HG02840 (cell line): ENCODE data around the gene FIS1.
"Not testable (repeated sequence)": the region's sequence is repeated elsewhere in the genome, so short reads cannot be mapped to it uniquely, and the experiment has no call there.

Source experiments
- ATAC-seq: cut with Tn5 transposase; IDR thresholded peaks from one replicate; pipeline ENCODE4 v1.9.1; 2021; ENCODE audit warnings: mild to moderate bottlenecking, moderate library complexity, moderate number of reproducible peaks; ENCODE audit not compliant: unreplicated experiment, low FRiP score

The FIS1 gene

DNA sequence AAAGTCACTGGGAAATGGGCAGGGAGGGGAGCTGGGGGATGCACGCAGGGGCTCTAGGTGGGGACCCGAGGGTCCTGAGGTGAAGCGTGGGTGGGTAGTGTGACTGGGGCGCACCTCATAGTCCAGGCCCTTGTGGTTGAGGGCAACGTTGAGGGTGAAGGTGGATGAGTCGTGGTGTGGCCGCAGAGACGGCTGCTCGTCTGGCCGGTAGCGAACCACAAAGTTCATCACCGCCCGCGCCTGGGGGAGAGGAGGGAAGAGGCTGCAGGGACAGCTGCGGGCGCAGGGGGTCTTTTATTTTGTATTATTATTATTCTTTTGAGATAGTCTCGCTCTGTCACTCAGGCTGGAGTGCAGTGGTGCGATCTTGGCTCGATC lies 38.2 kb downstream of the FIS1 start:
- ATAC-seq: no peak

DNA sequence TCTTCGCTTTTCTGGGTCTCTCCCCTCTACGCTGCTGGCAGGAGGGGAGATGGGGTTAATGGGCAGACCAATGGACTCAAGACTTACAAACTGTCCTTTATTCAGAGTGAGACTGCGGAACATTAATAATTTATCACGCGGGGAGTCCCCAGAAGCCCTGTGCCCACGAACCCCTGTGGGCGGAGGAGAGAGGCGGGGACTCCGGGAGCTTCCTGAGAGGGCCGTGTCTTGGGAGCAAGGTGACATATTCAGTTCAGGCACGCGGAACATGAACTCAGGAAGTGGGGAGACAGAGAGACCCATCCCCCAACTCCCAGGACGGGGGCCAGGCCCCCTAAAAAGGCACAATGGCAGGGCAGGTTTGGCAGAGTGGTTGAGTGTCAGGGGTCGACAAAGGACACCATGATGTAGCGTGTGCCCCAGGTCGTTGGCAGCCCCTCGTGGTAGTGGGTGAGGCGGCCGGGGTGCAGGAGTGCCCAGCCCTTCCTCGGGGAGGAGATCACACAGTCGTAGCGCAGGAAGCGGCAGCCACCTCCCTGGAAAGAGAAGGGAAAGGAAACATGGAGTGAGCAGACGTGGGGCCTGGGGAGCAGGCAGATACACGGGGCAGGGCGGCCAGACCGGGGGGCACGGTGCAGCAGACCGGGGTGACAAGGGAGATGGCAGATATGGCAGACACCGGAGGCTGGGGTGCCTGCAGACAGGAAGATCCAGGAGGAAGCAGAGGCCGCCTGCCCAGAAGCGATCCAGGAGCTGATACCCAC lies 38.8 kb downstream of the FIS1 start:
- no peak for ATAC-seq

DNA sequence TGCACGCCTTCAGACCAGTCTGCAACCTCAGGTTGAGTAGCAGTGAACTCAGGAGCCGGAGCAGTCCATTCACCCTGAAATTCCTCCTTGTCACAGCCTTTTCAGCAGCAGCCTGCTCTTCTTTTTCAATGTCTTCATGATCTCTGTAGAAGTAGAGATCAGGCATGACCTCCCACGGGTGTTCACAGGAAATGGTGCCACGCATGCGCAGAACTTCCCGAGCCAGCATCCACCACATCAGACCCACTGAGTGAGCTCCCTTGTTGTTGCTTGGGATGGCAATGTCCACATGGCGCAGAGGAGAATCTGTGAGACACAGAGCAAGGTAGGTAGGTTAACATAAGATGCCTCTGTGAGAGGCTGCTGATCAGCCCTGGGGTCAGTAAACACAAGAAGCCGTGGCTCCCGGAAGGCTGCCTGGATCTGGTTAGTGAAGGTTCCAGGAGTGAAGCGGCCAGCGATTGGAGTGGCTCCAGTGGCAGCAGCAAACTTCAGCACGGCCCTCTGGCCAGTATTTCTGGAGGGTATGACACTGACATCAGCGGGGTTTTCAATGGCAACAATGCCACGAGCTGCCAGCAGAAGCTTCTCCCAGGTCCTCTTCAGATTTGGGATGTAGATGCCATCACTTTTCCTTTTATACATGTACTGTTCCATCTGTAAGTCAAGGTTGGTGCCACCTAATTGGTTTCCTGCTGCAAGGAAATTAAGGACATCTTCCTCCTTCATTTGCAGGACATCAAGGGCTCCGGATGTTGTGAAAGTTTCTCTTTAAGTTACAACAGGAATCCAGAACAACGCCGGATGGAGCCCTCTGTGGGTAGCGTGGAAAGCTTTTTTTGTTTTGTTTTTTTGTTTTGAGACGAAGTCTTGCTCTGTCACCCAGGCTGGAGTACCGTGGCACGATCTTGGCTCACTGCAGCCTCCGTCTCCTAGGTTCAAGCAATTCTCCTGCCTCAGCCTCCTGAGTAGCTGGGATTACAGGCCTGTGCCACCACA lies 40.8 kb downstream of the FIS1 start:
- not testable (repeated sequence) for ATAC-seq

DNA sequence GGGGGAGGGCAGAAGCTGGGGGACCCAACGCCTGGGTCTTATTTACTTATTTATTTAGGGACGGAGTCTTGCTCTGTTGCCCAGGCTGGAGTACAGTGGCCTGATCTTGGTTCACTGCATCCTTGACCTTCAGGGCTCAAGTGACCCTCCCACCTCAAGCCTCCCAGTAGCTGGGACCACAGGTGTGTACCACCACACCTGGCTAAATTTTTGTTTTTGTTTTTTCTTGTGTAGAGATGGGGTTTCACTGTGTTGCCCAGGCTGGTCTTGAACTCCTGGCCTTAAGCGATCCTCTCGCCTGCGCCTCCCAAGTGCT lies 42.3 kb downstream of the FIS1 start:
- ATAC-seq: no peak

DNA sequence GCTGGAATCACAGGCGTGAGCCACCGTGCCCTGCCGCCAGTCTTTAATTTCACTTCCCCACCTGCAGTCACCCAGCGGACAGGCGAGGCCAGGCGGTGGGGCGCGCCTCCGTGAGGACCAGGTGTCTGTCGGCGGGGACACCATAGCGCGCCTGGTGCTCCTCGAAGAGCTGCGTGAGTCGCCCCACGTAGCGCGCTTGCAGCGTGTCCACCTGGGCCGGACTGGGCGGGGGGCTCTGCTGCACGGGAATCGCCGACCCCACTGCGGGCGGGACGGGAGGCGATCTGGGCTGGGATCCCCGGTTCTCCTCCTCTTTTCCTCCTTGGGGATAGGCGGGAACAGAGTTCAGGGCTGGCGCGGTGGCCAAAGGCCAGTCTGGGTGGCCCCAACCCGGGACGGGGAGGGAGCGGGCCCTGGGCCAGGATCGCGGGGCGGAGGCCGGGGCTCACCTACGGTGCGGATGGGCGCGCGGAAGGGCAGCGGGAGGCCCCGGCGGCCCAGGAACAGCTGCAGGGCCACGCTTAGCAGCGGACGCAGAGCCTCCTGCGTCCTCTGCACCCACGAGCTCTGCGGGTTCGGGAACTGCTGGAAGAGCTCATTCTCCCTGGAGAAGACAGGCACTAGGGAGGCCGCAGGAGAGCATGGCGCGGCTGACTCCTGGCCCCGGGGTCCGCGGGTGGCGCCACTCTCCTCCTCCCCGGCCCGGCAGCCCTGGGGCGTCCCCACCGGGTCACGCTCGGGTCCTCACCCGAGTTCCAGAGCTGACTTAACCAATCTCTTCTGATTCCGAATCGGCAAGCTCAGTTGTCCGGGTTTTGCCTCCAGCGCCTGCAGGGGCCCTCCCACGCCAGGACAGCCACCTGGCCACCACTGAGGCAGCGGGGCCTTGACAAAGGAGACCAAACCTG lies 42.9 kb downstream of the FIS1 start:
- ATAC-seq: no peak

DNA sequence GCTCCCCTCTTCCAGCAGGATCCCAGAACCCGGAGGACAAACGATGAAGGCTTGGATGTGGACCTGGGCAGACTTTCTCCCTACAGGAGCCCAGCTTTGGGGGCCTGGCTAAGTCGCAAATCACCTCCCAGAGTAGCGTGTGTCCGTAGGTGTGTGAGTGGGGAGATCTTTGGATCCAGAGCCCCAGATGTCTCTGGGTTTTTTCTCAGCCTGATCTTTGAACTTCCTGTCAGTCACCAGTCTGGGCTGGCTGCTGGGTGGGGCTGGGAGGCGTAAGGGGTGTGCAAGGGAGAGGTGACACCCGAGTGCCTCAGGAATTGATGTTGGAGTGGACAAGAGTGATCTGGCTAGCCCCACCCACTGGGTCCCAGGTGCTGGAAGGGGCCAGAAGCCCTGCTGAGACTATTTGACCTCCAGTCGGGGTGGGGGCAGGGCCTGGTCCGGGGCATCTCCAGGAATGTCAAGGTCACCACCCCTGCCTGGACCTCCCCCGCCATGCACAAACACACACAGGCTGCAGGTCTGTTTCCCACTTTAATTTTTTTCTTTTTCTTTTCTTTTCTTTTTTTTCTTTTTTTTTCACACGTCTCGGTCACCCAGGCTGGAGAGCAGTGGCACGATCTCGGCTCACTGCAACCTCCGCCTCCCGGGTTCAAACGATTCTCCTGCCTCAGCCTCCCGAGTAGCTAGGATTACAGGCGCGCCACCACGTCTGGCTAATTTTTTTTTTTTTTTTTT lies 43.9 kb downstream of the FIS1 start, which contains the start of gene MOGAT3:
Gene MOGAT3, minus strand, starts transcription at position 175 of the 738 bp plus-strand sequence. CDS start 182 bp downstream, outside the sequence.
- no peak for ATAC-seq

DNA sequence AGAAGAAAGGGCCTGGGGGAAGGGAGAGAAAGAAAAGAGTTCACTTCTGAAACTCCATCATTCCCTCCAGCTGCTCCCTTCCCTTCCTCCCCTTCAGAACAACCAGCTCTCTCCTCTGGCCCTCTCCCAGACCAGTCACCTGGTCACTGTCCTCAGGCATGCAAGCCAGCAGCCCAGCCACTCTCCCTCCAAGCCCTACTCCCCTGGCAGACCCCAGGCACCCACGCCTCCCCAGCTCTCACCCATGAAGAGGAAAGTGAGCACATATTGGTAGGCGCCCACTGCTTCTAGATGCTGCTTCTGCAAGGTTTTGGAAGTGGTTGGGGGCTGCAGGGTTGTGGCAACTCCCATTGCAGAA lies 44.4 kb downstream of the FIS1 start:
- ATAC-seq: no peak

DNA sequence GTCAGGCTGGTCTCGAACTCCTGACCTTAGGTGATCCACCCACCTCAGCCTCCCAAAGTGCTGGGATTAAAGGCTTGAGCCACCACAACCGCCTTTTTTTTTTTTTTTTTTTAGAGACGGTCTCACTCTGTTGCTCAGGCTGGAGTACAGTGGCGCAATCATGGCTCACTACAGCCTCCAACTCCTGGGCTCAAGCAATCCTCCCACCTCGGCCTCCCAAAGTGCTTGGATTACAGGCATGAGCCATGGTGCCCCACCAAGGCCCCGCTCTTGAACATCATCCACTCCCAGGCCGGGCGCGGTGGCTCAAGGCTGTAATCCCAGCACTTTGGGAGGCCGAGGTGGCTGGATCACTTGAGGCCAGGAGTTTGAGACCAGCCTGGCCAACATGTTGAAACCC lies 45.4 kb downstream of the FIS1 start:
- not testable (repeated sequence) for ATAC-seq

DNA sequence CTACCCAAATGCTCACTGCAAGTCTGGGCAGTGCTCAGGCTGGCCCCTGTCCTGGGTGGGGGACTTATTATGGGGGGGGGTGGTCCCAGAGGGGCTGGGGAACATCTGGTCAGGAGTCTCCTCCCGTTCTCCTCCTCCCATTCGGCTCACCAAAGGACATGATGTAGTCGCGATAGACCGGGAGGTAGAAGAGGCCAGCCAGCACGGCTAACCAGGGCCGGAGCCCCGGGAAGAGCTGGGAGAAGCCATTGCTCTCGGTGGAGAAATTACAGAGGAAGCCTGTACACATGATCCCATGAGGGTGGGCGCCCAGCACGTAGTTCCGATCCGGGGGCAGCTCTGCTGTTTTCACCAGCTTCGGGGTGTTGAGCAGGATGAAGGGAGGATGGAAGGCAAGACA lies 46.4 kb downstream of the FIS1 start:
- no peak for ATAC-seq

DNA sequence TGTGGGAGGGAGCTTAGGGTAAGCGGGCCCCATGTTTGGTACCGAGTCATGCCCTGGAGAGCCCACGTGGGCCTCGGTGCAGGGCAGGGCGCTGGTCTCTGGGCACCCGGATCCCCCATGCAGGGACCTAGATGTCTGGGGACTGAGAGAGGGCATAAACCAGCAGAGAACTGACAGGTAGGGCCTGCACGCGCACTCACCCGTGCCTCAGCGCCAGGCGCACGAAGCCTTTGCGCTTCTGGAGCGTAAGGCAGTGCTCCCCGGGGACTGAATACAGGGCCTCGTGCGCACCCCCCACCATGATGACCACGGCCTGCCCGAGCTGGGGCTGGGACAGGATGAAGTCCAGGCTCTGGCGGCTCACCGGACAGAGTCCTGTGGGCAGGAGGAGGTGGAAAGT lies 46.9 kb downstream of the FIS1 start:
- no peak for ATAC-seq

DNA sequence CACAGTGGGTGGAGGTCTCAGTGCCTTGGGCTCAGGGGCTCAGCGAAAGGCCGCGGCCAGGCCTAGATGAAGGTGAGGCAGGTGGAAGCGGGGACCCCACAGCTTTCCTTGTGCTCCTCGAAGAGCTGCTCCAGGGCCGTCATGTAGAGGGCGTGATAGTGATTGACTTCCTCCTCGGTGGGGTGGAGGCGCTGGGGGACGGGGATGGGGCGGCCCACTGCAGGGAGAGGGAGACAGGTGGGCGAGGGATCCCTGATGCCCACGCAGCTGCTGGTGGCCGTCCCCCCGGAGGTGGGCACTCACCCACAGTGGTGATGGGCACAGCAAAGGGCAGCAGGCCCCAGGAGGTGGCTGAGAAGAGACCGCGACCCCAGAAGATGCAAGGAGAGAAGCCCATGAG lies 49.0 kb downstream of the FIS1 start:
- ATAC-seq: no peak
